Spleen (tissue), 11 donors: ENCODE results near the gene NAPEPLD. TPM values are rescaled to one million over a fixed set of nuclear protein-coding genes. Genes with fewer than 3 reads are reported as not detected.
"Not testable (repeated sequence)": the region's sequence is repeated elsewhere in the genome, so short reads cannot be mapped to it uniquely, and the experiment has no call there.

ENCODE experiments used
- DNase-seq: peaks from one replicate; pipeline ENCODE4 v3.0.0-alpha.2; 2020
- H3K27ac ChIP-seq, 8 donors: fragments of 200-600 bp; sonication (generic) in 7 of 8; 1 replicate in 4 of 8; 2 replicates in 4 of 8; pipeline versions ENCODE4 v1.5.0 to v1.8.0; 2016 to 2021; ENCODE audit warnings: inconsistent platforms in 4 of 8, mild to moderate bottlenecking in 4 of 8, moderate library complexity in 1 of 8
- H3K27me3 ChIP-seq, 7 donors: fragments of 200-600 bp; sonication (generic) in 6 of 7; replicated peaks in 1 of 7; 1 replicate in 4 of 7; 2 replicates in 3 of 7; pipeline versions ENCODE4 v1.5.0 to v1.8.0; 2016 to 2021; ENCODE audit warnings: inconsistent platforms in 3 of 7, mild to moderate bottlenecking in 1 of 7
- H3K36me3 ChIP-seq, 6 donors: fragments of 200-600 bp; sonication (generic) in 5 of 6; 1 replicate in 4 of 6; 2 replicates in 2 of 6; pipeline versions ENCODE4 v1.5.0 to v1.8.0; 2016 to 2021; ENCODE audit warnings: inconsistent platforms in 2 of 6
- H3K4me1 ChIP-seq, 6 donors: fragments of 200-600 bp; sonication (generic) in 5 of 6; 1 replicate in 3 of 6; 2 replicates in 3 of 6; pipeline versions ENCODE4 v1.5.0 to v1.8.0; 2016 to 2021; ENCODE audit warnings: inconsistent platforms in 3 of 6
- H3K4me3 ChIP-seq, 8 donors: fragments of 200-600 bp; sonication (generic) in 7 of 8; 1 replicate in 4 of 8; 2 replicates in 4 of 8; pipeline versions ENCODE4 v1.5.0 to v1.8.0; 2016 to 2021; ENCODE audit warnings: inconsistent platforms in 4 of 8, mild to moderate bottlenecking in 4 of 8, moderate library complexity in 2 of 8
- H3K9me3 ChIP-seq, 8 donors: fragments of 200-600 bp; sonication (generic) in 7 of 8; 1 replicate in 4 of 8; 2 replicates in 4 of 8; pipeline versions ENCODE4 v1.5.0 to v1.8.0; 2016 to 2021; ENCODE audit warnings: inconsistent platforms in 4 of 8
- POLR2A ChIP-seq, 3 donors: fragments of 450-650 bp; IDR thresholded peaks; one replicate each; pipeline ENCODE4 v1.5.1; 2017; ENCODE audit warnings: antibody characterized with exemption in 3 of 3, mild to moderate bottlenecking in 1 of 3
- POLR2AphosphoS5 ChIP-seq, 3 donors: sonication (generic); formaldehyde crosslinking; IDR thresholded peaks; one replicate each; pipeline ENCODE4 v1.5.1; 2017; ENCODE audit warnings: antibody characterized with exemption in 3 of 3
- WGBS, 5 donors: extraction: QIAGEN DNeasy Blood & Tissue Kit in 3 of 5; methylation state at CpG; one replicate each; pipeline versions ENCODE4 v1.1.5 to v1.1.7; 2013 to 2018; 5-methylcytosine and 5-hydroxymethylcytosine counted together
- intact Hi-C: fragments of 100-400 bp; cut with DNase I; formaldehyde crosslinking; loops from one replicate; pipeline ENCODE4 v1.15.0; 2023; ENCODE audit warnings: low total_unique reads
- polyA plus RNA-seq, 3 donors: library from polyadenylated mRNA; stranded (reverse); fragments of 200-250 nt; gene quantifications; one replicate each; pipeline ENCODE4 v1.2.1, GENCODE V29; 2013
- total RNA-seq, 7 donors: library from RNA; depleted of rRNA in 3 of 7; stranded (reverse); fragments of >200 nt in 3 of 7; fragmentation: NEBNext Ultra II Directional in 4 of 7; extraction: Animal tissue kit (Norgen Biotek cat#: 25700) in 4 of 7; gene quantifications; one replicate each; pipeline versions ENCODE4 v1.1.0 to v1.2.1, GENCODE V29; 2016 to 2021
- TF ChIP-seq, protein P1 (sequence below), 11 experiments: fragments of 200-600 bp in 7 of 11; fragments of 450-650 bp in 4 of 11; sonication (generic) in 4 of 11; IDR thresholded peaks in 8 of 11; conservative IDR thresholded peaks in 3 of 11; 1 replicate in 7 of 11; 2 replicates in 4 of 11; pipeline versions ENCODE4 v1.4.0 to v1.8.0; 2016 to 2021; ENCODE audit warnings: antibody characterized with exemption in 11 of 11, inconsistent platforms in 4 of 11, mild to moderate bottlenecking in 1 of 11
- donor health status: healthy with polysubstance abuse.
- donor health status: DM: no; HTN: no; CAD: no; lungs with moderate emphysema.
- donor health status: DM: no; HTN: no; CAD: no.
- donor health status: Bipolar disorder and iron deficiency.
- donor health status: healthy.
- donor health status: DM: no; HTN: no; CAD: no.
- donor health status: DM: yes; HTN: yes; CAD: no.

The NAPEPLD gene
- total and polyA plus RNA-seq, 10 donors = 3.5 to 40.4 (median 24.2) TPM

DNA sequence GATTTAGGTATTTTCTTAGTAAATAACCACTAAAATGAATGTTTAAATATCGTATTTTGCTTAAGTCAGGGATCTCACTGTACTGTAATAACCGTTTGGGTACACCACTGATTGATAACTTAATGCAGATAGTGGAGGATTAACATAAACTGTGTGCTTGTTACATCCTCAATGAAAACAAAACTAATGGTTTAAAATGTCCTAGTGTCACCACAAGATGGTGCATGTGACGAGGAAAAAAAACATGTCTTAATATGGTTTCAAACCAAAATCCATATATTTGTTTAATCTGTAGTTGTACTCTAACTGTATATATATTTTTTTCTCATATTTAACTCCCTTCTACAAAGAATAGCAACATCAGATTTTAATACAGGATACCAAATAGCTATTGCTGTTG lies 54.8 kb downstream of the NAPEPLD start:
- Histone ChIP-seq H3K36me3 (peaks cover 0 to 82% (median 20%) of the 10 kb centered on the region in 6 donors), H3K4me3 (no peak overlapping the region), H3K27me3 (no peaks in the 10 kb centered on the region), H3K27ac (no peak overlapping the region), H3K9me3 (no peaks in the 10 kb centered on the region), H3K4me1 (no peaks in the 10 kb centered on the region)
- TF ChIP-seq, protein P1, sequence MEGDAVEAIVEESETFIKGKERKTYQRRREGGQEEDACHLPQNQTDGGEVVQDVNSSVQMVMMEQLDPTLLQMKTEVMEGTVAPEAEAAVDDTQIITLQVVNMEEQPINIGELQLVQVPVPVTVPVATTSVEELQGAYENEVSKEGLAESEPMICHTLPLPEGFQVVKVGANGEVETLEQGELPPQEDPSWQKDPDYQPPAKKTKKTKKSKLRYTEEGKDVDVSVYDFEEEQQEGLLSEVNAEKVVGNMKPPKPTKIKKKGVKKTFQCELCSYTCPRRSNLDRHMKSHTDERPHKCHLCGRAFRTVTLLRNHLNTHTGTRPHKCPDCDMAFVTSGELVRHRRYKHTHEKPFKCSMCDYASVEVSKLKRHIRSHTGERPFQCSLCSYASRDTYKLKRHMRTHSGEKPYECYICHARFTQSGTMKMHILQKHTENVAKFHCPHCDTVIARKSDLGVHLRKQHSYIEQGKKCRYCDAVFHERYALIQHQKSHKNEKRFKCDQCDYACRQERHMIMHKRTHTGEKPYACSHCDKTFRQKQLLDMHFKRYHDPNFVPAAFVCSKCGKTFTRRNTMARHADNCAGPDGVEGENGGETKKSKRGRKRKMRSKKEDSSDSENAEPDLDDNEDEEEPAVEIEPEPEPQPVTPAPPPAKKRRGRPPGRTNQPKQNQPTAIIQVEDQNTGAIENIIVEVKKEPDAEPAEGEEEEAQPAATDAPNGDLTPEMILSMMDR (IDR thresholded peaks at IDR 0.05 in 8 of 11, conservative IDR thresholded peaks at IDR 0.05 in 3 of 11) = peak in 1 of 11 experiments; percentile 5
- no peak for TF ChIP-seq POLR2A (IDR thresholded peaks at IDR 0.05)
- DNase-seq = no peak
- 47 to 71% (median 51%) methylated on average over 3 of the region's 3 CpGs for WGBS, 5 donors
- intact Hi-C loops = no loop called here

DNA sequence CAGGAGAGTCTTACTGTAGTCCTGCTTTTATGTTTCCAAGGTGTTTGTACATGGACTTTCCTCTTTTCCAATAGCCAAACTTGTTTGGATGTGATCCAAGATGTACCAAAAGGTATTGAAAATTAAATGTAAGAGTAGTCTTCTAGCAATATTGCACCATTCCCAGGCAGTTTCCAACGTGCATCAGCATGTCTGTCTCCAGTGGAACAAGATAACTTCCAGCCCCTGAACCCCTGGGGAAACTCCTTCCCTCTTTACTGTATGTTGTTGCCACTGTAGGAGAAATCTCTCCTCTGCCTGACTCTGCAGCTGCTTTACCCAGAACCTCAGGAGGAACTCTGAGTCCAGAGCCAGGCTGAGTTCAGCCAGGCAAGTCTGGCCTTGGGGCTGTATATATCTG lies 55.5 kb downstream of the NAPEPLD start:
- Histone ChIP-seq H3K27me3 (no peaks in the 10 kb centered on the region), H3K4me3 (no peak overlapping the region), H3K27ac (no peak overlapping the region), H3K9me3 (no peaks in the 10 kb centered on the region), H3K4me1 (no peaks in the 10 kb centered on the region), H3K36me3 (peaks cover 0 to 87% (median 24%) of the 10 kb centered on the region in 6 donors)
- TF ChIP-seq, protein P1 (IDR thresholded peaks at IDR 0.05 in 8 of 11, conservative IDR thresholded peaks at IDR 0.05 in 3 of 11) = no peak
- no peak for TF ChIP-seq POLR2A (IDR thresholded peaks at IDR 0.05)
- no peak for TF ChIP-seq POLR2AphosphoS5 (IDR thresholded peaks at IDR 0.05)
- WGBS, 5 donors = 71 to 85% (median 77%) methylated on average over 1 of the region's 1 CpG
- no peak for DNase-seq
- intact Hi-C loops = no loop called here

DNA sequence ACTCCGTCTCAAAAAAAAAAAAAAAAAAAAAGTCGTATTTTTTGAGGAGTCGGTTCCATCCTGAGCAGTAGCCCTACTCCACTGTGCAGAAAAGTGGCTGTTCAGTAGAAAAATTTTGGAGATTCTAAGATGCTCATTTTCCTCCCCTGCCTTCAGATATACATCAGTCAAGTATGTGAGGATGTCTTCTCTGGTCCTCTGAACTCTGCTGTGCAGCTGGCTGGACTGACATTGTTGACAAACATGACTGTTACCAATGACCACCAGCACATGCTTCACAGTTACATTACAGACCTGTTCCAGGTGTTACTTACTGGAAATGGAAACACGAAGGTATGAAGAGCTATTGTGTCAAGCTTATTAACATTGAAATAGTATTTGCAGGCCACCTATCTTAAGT lies 56.6 kb downstream of the NAPEPLD start:
- 64 to 76% (median 70%) methylated on average over 3 to 4 of the region's 4 CpGs for WGBS, 5 donors
- intact Hi-C loops, H3K27ac ChIP-seq, H3K27me3 ChIP-seq, DNase-seq, H3K4me1 ChIP-seq, H3K4me3 ChIP-seq, H3K9me3 ChIP-seq: not testable (repeated sequence)
- peaks cover 0 to 87% (median 28%) of the 10 kb centered on the region in 6 donors for H3K36me3 ChIP-seq

DNA sequence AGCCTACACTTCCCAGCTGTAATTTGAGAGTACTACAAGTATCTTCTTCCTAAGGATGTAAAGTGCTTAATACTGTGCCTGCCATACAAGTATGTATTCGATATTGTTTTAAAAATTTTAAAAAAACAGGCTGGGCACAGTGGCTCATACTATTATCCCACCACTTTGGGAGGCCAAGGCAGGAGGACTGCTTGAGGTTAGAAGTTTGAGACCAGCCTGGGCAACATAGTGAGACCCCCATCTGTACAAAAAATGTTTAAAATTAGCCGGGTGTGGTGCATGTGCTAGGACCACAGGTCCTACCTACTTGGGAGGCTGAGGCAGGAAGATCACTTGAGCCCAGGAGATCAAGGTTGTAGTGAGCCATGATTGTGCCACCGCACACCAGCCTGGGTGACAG lies 65.7 kb downstream of the NAPEPLD start:
- intact Hi-C loops = no loop called here
- no peak for TF ChIP-seq POLR2AphosphoS5 (IDR thresholded peaks at IDR 0.05)
- no peak for TF ChIP-seq POLR2A (IDR thresholded peaks at IDR 0.05)
- TF ChIP-seq, protein P1 (IDR thresholded peaks at IDR 0.05 in 8 of 11, conservative IDR thresholded peaks at IDR 0.05 in 3 of 11) = no peak
- WGBS, 5 donors = 92 to 95% (median 94%) methylated on average over 3 of the region's 3 CpGs
- Histone ChIP-seq H3K4me3 (no peak overlapping the region), H3K9me3 (no peaks in the 10 kb centered on the region), H3K27me3 (no peaks in the 10 kb centered on the region), H3K36me3 (peaks cover 0 to 56% (median 36%) of the 10 kb centered on the region in 6 donors), H3K4me1 (peaks cover 0 to 16% (median 2%) of the 10 kb centered on the region in 6 donors), H3K27ac (no peak overlapping the region)
- no peak for DNase-seq

DNA sequence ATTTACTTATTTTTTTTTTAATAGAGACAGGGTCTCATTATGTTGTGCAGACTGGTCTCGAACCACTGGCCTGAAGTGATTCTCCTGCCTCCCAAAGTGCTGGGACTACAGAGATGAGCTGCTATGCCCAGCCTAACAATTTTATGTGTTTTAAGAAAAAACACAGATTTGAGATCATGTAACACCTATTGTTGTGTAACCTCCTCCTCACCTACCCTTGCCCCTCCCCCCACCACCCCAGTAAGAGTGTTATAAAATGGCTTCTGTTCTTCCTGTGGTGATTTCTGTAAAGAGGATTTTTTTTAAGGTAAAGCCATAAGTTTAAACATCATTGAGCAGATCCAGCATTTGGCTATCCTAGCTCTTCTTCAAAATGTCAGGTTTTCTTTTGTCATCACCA lies 66.4 kb downstream of the NAPEPLD start:
- TF ChIP-seq, protein P1 (IDR thresholded peaks at IDR 0.05 in 8 of 11, conservative IDR thresholded peaks at IDR 0.05 in 3 of 11) = no peak
- TF ChIP-seq POLR2A (IDR thresholded peaks at IDR 0.05) = no peak
- TF ChIP-seq POLR2AphosphoS5 (IDR thresholded peaks at IDR 0.05) = no peak
- intact Hi-C loops = no loop called here

More for the DNA sequence above, 66.4 kb downstream of the NAPEPLD start:
- no peak overlapping the region for H3K27ac ChIP-seq
- H3K9me3 ChIP-seq = no peaks in the 10 kb centered on the region
- H3K4me3 ChIP-seq = no peak overlapping the region
- H3K27me3 ChIP-seq = no peaks in the 10 kb centered on the region
- DNase-seq = no peak
- 92 to 100% (median 98%) methylated on average over 1 of the region's 1 CpG for WGBS, 5 donors
- H3K4me1 ChIP-seq = peaks cover 0 to 23% (median 5%) of the 10 kb centered on the region in 6 donors
- peaks cover 0 to 49% (median 30%) of the 10 kb centered on the region in 6 donors for H3K36me3 ChIP-seq
